ENCODE measurements around the gene CTSO. TPM values are rescaled to one million over a fixed set of nuclear protein-coding genes. Genes with fewer than 3 reads are reported as not detected.

CTSO gene
- total and polyA plus RNA-seq, 4 donors = 20.7 to 36.7 (median 24.5) TPM

Other genes with a start within 250 kb of the CTSO start
- gene GUCY1B1, start 194.8 kb downstream of the CTSO start, total RNA-seq = 1 to 10 TPM; 4.9 to 6.7 TPM
- gene GUCY1B1, start 194.8 kb downstream of the CTSO start, polyA plus RNA-seq = 1 to 10 TPM; 2.6 to 2.7 TPM
- not detected for gene ASIC5, start 87.6 kb downstream of the CTSO start, total RNA-seq
- gene ASIC5, start 87.6 kb downstream of the CTSO start, polyA plus RNA-seq = not detected
- 100 to 1,000 TPM; 163 to 693 TPM for gene TDO2, start 50.2 kb downstream of the CTSO start, total RNA-seq
- 1,000 to 10,000 TPM in 1 of 2 donors, 100 to 1,000 TPM in 1; 372 to 1,057 TPM for gene TDO2, start 50.2 kb downstream of the CTSO start, polyA plus RNA-seq